Eye (tissue), 1 donor: ENCODE data around the gene TLCD3B.

Source experiments
- DNase-seq: peaks from one replicate; pipeline ENCODE4 v3.0.0-alpha.2; 2015

TLCD3B gene

DNA sequence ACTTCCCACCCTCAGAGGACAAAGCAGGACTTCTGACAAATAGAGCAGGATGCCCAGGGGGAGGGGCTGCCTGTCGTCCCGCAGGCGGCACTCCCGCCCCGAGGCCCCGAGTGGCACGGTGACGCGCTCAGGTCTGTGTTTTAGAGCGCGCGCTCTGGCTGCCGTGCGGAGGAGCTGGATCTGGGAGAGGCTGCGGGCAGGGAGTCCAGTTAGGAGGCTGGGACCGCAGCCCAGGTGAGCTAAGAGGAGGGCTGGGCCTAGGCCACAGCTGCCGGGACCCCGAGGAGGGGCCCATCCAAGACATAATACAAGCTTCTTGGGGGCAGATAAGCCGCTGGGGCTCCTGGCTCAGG, 26.7 kb downstream of the TLCD3B start:
- DNase-seq: no peak

DNA sequence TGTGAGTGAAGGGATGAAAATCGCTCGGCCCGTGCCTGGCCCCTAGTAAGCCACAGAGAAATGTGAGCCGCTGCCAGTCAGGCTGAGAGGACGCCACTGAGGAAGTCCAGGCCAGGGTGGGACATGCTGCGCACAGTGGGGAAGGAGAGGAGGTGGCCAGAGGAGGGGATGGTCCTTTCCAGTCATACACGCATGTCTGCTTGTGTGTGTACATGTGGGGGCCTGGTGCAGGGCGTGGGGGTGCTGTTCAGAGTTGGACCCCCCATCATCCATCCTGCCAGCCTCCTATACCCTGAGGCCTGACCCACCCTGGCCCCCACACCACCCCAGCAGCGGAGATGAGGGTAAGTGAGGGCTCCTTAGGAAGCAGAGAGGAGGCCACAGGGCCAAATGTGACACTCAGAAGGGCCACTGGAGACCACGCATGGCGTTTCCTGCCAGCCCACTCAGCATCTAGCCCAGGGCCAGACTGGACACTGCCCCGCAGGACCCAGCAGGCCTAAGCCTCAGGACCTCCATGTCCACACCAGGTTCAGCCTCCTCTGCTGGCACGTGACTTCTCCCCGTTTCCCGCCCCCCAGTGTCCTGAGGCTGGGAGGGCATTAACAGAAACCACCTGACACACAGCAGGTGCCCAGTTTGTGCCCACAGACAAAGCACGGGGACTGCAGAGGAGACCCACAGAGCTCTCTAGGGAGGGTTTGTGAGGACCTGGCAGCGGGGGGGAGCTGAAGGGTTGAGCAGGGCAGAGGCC, 27.2 kb downstream of the TLCD3B start:
- no peak for DNase-seq

DNA sequence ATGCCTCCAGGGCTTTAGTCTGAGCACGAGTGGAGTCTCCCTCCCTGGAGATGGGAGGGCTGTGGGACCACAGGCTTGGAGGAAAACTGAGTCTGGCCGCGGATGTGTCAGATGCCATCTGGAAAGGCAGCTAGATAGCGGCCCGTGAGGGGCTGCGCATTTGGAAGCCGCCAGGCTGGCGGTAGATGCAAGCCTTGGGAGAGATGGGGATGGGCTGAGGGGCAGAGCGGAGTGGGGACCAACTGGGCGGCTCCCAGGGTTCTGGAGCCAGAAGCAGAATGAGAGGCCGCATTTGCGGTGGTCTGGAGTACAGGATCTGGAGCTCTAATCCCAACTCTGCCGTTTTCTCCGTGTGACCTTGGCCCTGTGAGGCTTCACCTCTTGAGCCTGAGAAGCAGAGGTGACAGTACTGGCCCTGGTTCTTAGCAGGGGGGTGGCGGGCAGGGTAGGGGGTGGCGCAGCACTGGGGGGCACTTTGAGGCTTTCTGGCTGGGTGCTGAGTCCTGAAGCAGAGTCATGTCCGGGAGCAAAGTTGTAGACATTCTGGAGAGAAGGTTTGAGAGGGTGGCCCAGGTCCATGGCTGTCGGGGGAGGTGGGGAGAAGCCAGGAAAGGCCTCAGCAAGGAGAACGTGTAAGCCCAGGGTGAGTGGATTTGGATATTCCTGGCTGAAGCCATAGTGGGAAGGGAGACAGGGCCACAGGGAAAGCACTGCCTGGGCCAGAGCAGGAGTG, 28.3 kb downstream of the TLCD3B start:
- DNase-seq: no peak

DNA sequence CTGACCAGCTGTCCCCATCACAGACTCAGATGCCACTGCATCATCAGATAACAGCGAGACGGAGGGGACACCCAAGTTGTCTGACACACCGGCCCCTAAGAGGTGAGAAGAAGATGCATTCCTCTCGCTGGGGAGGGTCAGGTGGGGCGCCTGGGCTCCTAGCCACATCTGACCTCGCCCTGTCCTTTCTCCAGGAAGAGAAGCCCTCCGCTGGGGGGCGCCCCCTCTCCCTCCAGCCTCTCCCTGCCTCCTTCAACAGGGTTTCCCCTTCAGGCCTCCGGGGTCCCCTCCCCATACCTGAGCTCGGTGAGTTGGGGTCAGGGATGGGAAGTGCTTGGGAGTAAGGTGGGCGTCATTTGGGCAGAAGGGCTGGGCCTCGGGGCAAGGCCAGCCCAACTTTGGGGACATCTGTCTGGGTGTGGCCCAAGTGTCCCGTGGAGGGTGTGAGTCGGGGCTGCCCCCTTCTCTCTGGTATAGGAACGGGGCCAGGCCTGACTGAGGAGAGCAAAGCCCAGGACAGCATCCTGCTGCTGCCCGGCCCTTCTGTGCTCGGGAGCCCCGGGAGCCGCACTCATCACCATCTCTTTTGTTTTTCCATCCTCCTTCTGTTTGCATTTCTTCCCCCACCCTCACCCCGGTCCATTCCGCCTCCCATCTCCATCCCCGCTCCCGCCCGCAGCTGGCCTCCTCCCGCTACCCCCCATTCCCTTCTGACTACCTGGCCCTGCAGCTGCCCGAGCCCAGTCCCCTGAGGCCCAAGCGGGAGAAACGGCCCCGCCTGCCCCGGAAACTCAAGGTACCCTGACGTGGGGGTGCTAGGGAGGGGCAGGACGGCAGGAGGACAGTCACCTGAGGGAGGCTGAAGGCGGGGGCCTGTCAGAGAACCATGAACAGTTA, 30.1 kb downstream of the TLCD3B start:
- no peak for DNase-seq

DNA sequence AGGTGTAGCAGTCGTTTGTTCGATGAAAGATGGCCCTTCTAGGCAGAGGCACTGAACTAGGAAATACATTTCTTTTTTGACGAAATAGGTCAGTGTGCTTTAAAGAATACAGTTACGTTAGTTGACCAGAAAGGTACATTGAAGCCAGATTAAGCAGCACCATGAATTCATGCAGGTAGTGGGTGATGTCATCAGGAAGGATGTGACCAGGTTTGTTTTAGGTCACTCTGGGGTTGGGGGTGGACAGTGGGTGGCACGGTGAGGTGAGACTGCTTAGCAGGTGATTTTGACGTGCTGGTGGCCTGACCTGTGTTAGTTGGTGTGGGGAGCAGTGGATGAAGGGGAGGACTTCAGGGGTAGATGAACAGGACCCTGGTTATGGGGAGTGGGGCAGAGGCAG, 31.5 kb downstream of the TLCD3B start:
- no peak for DNase-seq

DNA sequence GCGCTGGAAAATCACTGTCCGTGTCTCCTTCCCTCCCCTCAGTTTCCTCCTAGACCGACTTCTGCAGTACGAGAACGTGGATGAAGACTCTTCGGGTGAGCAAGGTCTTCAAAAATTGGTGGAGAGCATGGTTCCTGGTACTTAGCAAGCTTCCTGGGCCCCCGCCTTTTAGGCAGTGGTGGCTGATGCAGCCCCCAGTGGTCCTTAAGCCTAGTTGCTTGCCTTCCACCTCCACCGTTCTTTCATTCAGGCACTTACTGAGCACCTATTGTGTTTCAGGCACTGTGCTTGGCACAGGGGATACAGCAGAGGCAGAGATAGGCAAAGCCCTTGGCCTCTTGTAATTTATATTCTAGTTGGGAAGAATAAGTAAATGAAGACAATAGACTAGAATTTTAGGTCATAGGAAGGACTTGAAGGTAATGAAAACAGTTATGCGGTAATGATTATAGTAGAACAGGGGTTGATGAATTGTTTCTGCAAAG, 34.3 kb downstream of the TLCD3B start:
- DNase-seq: no peak

DNA sequence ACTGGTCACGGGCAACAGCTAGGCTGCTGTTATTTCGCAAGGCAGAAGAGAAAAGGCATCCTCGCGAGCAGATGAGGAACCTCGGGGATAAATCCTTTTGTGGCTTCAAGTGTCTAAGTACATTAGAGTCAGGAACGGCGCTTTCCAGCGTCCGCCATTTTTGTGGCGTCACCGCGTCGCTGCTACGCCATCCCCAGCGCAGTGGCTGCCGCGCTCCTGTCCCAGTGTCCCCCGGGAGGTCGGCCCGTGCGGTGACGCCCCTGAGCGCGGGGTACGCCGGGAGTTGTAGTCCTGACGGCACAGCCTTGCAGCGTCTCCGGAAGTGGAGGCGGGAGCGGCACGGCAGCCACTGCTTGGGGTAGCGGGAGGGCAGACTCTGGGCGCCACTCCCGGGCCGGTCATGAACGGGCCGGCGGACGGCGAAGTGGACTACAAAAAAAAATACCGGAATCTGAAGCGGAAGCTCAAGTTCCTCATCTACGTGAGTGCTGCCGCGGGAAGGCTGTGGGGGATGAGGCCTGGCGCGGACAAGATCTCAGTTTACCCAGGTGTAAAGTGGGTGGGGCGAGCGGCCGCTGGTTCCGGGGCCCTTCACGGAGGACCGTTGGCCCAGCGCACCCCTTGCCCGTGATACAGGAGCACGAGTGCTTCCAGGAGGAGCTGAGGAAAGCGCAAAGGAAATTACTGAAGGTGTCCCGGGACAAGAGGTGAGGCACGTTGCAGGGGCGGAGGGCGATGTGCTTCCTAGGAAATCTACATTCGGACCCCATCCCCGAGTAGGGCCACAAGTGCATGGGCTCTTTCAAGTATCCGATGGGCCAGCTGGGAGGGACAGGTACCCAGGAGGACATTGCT, 34.9 kb downstream of the TLCD3B start, which contains the start of gene INO80E:
INO80E (plus strand) TSS at position 331 of the 855 bp plus-strand sequence; CDS start at position 401, 70 bp downstream.
- peak; percentile 99 for DNase-seq

DNA sequence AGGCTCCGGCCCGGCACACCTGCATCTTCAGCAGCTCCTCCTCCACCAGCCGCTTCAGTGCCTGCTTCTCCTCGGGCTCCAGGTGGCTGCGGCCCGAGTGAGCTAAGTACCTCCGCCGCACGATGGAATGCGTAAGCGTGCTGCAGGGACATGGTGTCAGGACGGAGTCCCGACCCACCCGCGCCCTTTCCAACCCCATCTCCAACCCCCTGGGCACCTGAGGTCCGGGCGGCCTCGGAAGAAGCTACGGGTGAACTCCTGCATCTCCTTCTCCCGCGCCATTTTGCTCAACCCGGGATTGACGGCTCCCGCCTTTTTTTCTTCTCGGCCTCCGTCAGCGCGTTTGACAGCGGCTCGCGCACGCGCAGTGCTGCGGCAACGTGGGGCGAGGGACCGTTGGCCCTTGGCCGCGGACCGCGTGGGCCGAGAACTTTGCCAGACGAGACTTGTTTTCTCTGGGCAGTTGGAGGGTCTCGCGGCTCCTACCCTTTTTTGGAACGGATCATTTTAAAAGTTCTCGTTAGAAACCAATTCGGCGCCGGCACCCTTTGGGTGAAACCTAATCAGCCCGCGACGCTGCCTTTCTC, 35.7 kb downstream of the TLCD3B start, which contains the start of gene HIRIP3:
HIRIP3 (minus strand) TSS at position 294 of the 587 bp plus-strand sequence; CDS start at position 282, 12 bp downstream.
- peak; percentile 95 for DNase-seq

DNA sequence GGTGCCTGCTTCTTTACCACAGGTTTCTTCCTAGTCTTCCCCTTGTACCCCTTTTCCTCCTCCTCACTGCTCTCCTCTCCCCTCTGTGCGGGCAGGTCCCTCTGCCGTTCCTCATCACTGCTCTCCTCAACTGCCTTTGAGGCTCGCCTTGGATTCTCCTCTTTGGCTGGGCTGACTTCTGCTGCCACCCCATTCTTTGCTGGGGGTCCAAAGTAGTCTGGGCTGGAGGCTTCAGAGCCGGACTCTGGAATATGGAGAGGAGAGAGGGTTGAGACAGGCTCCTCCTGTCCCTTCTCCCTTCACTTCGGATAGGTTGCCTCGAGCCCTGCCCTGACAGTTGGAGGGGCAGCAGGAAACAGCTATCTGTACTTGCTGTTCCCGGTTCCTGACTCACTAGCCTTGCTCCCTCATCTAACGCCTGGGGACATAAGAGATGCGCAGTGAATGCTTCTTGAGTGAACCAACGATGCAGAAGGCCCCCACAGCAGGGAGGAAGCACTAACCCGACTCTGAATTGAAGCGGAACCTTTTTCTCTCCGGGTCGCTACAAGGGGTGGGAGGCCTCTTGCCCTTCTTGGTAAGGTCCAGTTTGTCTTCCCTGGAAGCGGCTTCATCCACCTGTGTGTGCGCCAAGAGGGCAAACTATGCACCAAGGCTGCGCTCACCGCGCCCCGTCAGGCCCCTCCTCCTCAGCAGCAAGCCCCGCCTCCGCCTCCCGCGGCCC, 36.3 kb downstream of the TLCD3B start:
- peak; percentile 75 for DNase-seq

DNA sequence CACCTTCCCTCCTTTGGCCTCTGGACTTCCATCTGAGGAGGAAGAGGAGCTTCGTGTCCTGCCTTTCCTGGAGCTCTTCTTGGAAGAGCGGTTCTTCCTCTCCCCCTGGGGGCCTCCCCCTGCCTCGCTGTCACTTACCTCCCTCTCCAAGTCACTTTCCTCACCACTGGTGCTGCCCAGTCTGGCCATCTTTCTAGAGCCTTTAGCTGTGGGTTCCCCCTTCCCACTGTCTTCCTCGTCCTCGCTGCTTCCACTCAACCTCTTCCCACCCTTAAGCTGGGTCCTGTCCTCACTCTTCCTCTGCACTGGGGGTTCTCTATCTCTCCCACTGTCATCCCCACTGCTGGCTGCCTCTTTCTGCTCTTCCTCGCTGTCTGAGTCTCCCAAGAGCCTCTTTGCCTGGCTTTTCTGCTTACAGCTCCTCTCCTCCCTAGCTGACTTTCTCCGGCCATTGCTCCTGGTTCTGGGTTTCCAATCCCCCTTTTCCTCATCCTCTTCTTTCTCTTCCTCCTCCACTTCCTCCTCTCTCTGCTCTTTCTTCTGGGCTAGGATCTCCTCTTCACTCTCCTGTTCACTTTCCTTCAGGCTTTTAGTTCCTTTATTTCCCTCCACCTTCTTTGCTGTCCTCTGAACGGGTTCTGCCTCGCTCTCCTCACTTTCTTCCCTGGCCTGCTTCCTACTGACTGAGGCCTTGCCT, 37.0 kb downstream of the TLCD3B start:
- DNase-seq: no peak

DNA sequence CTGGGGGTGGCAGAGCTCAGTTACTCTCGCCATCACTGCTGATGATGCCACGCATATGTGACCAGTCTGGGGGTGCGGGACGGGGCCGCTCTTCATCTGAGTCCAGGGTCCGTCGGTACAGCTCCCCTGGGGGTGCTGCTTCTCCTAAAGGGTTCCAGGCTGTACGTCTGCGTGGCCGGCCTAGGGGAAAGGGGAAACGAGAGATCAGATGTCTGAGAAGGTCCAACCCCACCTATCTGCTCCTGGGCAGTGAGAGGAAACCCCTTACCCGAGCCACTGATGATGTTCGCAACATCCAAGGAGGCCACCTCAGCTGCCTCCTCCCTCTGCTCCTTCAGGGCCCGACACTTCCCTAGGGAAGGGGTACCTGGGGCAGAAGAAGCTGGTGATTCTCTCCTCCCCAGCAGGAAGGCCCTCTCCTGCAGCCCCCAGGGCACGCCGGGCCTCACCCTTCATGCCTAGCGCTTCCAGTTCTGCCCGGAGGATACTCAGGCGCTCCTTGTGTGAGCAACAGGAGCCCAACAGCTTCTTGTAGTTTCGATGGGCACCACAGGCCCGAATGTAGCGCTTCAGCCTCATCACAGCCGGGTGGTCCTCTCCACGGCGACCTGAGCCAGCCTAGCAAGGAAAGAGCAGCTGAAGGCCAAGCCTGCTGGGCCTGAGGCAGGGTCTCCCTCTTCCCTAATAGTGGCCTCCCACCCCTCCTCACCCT, 37.7 kb downstream of the TLCD3B start:
- no peak for DNase-seq

DNA sequence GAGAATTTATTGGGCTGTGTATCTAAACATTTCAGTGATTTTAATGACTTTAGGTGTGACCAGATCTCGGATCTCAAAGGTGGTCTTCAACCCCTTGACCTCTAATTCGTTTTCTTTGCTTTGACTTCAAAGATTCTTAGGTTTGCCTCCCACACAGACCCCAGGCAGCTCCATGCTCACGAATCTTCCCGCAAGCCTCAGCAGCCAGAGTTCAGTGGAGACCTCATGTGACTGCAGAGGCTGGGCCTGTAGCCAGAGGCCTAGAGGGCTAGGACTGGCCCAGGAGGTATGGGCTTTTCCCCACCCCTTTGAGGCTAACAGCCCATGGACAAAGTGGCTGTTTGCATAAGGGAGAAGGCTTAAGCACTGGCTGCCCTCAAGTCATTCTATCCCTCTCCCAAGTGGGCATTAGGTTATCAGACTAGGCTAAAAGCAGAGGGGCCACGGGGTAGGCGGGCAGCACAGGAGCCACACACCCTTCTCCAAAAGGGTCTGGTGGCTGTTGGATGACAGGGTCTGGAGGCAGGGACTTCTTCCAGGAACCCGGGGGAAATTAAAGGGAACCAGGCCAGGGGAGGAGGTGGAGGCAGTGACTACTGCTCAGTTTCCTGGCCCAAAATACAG, 38.6 kb downstream of the TLCD3B start:
- DNase-seq: no peak

DNA sequence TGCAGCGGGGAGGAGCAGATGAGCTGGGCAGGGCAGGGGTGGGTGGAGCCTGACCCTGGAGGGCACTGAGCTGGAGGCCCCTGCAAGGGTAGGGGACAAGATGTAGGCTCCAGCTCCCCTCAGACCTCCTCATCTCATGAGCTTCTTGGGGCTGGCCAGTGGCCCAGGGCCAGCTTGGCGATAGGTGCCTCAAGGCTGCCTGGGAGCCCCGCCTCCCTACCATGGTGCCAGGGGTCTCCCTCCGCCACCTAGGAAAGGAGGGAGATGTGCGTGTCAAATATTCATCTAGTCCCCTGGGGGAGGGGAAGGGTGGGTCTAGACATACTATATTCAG, 39.5 kb downstream of the TLCD3B start:
- DNase-seq: no peak

DNA sequence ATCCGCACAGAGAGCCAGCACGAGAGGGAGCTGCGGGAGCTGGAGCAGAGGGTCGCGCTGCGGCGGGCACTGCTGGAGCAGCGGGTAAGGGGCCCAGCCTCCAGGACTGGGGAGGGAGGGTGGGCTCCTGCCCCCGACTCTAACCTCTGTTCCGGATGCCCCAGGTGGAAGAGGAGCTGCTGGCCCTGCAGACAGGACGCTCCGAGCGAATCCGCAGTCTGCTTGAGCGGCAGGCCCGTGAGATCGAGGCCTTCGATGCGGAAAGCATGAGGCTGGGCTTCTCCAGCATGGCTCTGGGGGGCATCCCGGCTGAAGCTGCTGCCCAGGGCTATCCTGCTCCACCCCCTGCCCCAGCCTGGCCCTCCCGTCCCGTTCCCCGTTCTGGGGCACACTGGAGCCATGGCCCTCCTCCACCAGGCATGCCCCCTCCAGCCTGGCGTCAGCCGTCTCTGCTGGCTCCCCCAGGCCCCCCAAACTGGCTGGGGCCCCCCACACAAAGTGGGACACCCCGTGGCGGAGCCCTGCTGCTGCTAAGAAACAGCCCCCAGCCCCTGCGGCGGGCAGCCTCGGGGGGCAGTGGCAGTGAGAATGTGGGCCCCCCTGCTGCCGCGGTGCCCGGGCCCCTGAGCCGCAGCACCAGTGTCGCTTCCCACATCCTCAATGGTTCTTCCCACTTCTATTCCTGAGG, 40.0 kb downstream of the TLCD3B start:
- DNase-seq: no peak

DNA sequence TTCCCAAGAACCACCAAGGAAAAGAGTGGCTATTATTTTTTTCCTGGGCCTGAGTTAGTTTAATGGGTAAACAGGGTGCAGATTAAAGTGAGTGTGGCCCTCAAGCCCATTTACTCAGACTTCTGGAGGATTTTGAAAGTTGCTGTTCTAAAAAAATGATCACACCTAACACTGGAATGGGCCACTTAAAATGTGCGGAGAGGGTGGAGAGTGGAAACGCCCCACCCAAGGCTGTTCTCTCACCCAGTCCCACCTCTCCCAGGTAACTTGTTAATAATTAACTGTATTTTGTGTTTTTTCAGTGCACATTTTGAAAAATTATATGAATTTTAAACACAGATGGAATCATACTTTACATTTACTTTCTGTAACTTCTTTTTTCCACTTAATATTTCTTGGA, 41.0 kb downstream of the TLCD3B start:
- DNase-seq: no peak

DNA sequence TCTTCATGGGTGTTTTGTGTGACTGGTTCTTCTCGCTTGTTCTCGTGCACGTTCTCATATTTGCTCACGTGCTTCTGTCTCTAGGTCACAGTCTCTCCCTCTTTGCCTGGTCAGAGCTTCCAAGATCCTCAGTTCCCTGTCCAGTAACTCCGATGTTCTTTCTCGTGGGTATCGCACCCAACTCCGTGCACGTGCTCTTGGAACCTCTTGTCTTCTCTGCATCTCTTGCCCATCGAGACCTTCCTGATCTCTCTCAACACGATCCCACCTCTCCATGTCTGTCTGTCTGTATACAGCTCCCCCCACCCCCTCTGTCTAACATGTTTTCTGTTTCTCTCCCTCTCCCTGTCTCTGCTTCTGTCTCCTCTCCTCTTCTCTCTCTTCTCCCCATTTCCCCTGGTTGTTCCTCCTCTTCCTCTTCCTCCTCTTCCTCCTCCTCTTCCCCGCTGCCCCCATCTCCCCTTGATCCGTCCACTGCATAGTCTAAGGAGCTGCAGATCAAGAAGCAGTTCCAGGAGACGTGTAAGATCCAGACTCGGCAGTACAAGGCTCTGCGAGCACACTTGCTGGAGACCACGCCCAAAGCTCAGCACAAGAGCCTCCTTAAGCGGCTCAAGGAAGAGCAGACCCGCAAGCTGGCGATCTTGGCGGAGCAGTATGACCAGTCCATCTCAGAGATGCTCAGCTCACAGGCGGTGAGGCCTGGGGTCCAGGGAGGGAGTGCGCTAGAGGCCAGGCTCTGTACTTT, 41.8 kb downstream of the TLCD3B start:
- no peak for DNase-seq

DNA sequence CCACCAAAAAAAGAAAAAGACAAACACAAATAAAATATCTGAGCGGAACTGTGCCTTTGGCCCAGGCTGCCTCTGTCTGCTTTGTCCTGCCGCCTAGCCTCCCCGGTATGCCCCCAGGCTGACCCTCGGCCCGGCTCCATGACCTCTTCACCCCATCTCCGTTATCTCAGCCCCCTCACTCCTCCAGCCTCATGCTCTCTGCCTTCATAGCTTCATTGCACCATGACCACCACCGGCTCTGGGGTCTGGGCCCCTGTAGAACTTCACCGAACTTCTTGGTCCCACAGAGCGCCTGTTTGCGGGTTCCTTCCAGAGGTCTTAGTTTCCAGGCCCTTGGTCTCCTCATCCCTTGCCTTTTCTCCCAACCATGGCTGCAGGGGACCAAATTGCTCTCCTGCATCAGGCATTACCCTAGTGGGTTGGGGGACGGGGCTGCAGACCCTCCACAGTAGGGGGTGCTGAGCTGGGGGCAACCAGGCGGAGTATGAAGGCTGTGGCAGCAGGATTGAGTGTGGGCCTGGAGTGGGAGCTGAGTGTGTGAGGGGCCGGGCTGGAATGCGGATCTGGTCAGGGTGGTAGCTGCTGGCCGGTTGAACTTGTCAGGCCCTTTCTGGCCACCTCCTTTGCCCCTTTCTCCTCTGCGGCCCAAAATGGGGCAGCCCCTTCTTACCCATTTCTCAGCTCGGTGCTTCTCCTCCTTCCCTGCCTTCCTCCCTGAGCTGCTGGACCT, 42.6 kb downstream of the TLCD3B start:
- no peak for DNase-seq
